Stomach smooth muscle (tissue), 2 donors: ENCODE measurements around the gene CRMP1.

Source experiments
- H3K27ac ChIP-seq: one replicate; pipeline ENCODE4 v1.7.0; 2013; ENCODE audit warnings: mild to moderate bottlenecking, low read length, inconsistent platforms
- H3K27me3 ChIP-seq, 2 donors: one replicate each; pipeline ENCODE4 v1.7.0; 2013; ENCODE audit warnings: low read length in 2 of 2; ENCODE audit not compliant: insufficient read depth in 2 of 2, control insufficient read depth in 1 of 2
- H3K36me3 ChIP-seq, 2 donors: one replicate each; pipeline ENCODE4 v1.7.0; 2013; ENCODE audit warnings: low read length in 2 of 2; ENCODE audit not compliant: control insufficient read depth in 2 of 2, insufficient read depth in 2 of 2
- H3K4me1 ChIP-seq: one replicate; pipeline ENCODE4 v1.7.0; 2013; ENCODE audit warnings: low read length; ENCODE audit not compliant: control insufficient read depth, insufficient read depth
- H3K4me3 ChIP-seq, 2 donors: one replicate each; pipeline ENCODE4 v1.7.0; 2013; ENCODE audit warnings: low read length in 2 of 2
- H3K9ac ChIP-seq, 2 donors: one replicate each; pipeline ENCODE4 v1.7.0; 2013; ENCODE audit warnings: low read length in 2 of 2, mild to moderate bottlenecking in 1 of 2
- H3K9me3 ChIP-seq, 2 donors: one replicate each; pipeline ENCODE4 v1.7.0; 2013; ENCODE audit warnings: low read length in 2 of 2; ENCODE audit not compliant: control insufficient read depth in 2 of 2
- donor health status: healthy.
- donor health status: Pancreatic carcinoma.

The CRMP1 gene

DNA sequence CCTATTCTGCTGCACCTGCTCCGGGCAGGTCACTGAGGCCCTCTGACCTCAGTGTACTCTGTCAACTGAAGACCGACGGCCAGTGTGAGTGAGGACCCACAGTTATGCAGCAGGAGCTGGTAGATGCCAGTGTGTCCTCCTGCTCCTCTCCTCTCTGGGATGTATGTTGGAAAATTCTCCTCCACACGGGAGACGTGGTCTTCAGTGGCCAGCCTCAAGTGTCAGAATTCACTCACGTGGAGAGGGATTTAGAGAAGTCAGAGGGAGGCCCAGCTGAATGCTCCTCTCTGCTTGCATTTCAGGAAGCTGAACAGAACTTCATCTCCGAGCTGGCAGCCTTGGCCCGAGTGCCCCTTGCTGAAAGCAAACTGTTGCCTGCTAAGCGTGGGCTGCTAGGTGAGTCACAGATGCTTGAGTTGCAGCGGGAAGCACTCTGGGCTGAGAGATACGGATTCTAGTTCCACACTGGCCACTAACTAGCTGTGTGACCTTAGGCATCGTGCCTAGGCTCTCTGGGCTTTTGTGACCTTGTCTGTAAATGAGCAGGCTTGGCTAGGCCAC lies 83.6 kb downstream of the CRMP1 start:
- H3K4me1 ChIP-seq = no peaks in the 10 kb centered on the region
- H3K27ac ChIP-seq = no peak overlapping the region
- H3K9ac ChIP-seq = no peak overlapping the region
- peaks cover 52 to 62% of the 10 kb centered on the region in 2 donors for H3K36me3 ChIP-seq
- H3K4me3 ChIP-seq = no peak overlapping the region
- peaks cover 0 to 5% of the 10 kb centered on the region in 2 donors for H3K9me3 ChIP-seq
- H3K27me3 ChIP-seq = no peaks in the 10 kb centered on the region

DNA sequence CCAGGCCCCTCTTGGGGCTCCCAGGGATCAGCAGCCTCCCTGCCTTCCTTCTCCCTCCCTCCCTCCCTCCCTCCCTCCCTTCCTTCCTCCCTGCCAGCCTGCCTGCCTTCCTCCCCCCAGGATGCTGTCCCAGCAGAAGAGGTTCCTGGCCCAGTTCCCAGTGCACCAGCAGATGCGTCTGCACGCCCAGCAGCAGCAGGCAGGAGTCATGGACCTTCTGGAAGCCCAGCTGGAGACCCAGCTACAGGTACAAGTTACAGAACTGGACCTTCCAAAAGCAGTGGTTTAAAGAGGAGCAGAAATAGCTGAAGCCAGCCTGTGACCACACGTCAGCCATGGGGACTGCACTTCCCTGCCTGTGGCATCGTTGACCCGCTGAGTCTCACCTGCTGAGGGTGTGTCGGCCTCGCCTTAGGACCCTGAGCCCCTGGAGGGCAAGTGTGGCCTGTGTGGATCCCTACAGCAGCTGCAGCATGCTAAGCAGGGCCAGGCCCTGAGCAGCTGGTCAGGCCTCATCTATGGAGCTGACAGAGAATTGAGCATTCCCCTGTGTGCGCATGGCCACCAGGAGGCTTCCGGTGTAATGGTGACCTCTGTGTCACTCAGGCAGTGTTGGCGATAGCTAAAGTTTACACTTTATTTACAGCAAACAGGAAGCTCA lies 84.7 kb downstream of the CRMP1 start:
- no peak overlapping the region for H3K4me3 ChIP-seq
- H3K27ac ChIP-seq = no peak overlapping the region
- H3K27me3 ChIP-seq = no peaks in the 10 kb centered on the region
- H3K36me3 ChIP-seq = peaks cover 54 to 62% of the 10 kb centered on the region in 2 donors
- H3K9me3 ChIP-seq = peaks cover 0 to 5% of the 10 kb centered on the region in 2 donors
- H3K4me1 ChIP-seq = no peaks in the 10 kb centered on the region
- H3K9ac ChIP-seq = no peak overlapping the region

DNA sequence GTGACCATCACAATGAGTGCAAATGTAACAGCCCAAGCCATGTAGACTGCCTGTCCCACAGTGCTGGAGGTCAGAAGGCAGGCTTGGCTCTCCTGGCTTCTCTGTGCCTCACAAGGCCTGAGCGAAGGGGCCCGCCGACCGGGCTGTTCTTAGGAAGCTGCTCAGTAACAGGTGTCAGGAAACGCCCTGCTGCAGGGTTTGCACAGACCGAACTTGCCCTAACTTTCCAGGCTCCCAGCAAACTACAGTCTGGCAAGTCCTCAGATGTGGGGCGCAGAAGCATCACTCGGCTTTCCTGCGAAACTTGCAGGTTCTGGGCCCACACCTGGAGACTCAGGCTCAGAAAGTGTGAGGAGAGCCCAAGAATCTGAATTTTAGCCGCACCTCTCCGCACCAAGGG lies 87.6 kb downstream of the CRMP1 start:
- Histone ChIP-seq H3K36me3 (peaks cover 58 to 59% of the 10 kb centered on the region in 2 donors), H3K9ac (no peak overlapping the region), H3K9me3 (peaks cover 0 to 2% of the 10 kb centered on the region in 2 donors), H3K4me3 (no peak overlapping the region), H3K4me1 (no peaks in the 10 kb centered on the region), H3K27me3 (no peaks in the 10 kb centered on the region), H3K27ac (no peak overlapping the region)

DNA sequence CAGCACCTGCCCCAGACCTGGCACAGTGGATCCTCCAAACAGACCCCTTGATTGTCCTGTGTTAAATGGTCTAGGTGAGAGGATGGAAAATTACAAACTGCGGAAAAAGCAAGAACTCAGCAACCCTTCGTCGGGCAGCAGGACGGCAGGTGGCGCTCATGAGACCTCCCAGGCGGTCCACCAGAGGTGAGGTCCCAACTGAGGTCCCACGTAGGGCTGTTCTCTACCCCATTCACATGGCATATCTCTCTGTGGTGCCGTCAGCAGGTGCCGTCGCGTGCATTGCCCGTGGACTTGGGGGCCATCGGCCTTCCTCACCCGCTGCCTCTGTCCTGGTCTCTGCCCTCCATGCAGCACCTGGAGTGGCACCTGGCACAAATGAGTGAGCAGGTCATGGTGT lies 88.2 kb downstream of the CRMP1 start:
- Histone ChIP-seq H3K27ac (no peak overlapping the region), H3K9me3 (no peaks in the 10 kb centered on the region), H3K36me3 (peaks cover 52 to 53% of the 10 kb centered on the region in 2 donors), H3K4me3 (no peak overlapping the region), H3K27me3 (no peaks in the 10 kb centered on the region), H3K4me1 (no peaks in the 10 kb centered on the region), H3K9ac (no peak overlapping the region)

DNA sequence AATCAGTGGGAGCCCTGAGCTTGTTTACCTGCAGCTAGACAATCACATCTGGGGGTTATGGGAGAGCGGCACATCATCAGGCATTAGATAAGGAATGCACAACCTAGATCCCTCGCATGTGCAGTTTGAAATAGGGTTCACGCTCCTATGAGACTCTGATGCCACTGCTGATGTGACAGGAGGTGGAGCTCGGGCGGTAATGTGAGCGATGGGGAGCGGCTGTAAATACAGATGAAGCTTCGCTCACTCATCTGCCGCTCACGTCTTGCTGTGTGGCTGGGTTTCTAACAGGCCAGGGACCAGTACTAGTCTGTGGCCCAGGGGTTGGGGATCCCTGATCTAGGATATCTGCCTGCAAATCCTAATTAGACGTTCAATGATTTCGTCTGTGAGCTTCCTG lies 90.3 kb downstream of the CRMP1 start:
- Histone ChIP-seq H3K9ac (no peak overlapping the region), H3K27me3 (no peaks in the 10 kb centered on the region), H3K9me3 (no peaks in the 10 kb centered on the region), H3K4me1 (no peaks in the 10 kb centered on the region), H3K36me3 (peaks cover 47 to 56% of the 10 kb centered on the region in 2 donors), H3K4me3 (no peak overlapping the region), H3K27ac (no peak overlapping the region)

DNA sequence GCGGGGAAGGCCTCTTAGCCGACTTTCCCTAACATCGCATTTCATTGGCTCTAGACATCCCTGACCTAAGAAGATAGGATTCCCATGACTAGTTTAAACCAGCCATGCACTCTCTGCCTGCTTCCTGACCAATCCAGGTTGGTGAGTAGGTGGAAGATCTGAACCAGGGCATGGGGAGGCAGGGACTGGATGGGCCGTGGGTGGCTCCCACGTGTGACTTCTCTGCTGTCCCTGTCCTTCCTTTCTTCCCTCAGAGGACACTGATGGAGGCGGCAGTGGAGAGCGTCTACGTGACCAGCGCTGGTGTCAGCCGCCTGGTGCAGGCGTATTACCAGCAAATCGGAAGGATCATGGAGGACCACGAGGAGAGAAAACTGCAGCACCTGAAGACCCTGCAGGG lies 91.2 kb downstream of the CRMP1 start:
- no peak overlapping the region for H3K27ac ChIP-seq
- H3K27me3 ChIP-seq = no peaks in the 10 kb centered on the region
- H3K4me1 ChIP-seq = no peaks in the 10 kb centered on the region
- no peaks in the 10 kb centered on the region for H3K9me3 ChIP-seq
- no peak overlapping the region for H3K9ac ChIP-seq
- peaks cover 52 to 59% of the 10 kb centered on the region in 2 donors for H3K36me3 ChIP-seq
- no peak overlapping the region for H3K4me3 ChIP-seq

DNA sequence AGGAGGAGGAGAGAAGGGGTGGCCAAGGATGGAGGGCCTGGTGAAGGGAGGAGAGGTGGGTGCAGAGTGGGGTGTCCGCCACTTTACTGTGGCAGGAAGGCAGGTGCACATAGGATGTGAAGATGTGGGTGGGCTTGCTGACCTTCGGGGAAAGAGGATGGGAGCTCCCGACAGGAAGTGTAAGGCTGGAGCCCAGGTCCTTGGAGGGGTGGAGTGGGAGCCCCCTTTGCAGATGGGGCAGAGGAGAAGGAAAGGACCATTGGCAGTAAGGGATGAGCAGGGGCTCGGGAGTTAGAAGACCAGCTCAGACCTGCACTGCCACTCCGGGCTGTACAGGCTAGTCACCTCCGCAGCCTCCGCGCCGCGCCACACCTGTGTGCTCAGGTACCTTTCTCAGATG lies 92.4 kb downstream of the CRMP1 start:
- Histone ChIP-seq H3K4me1 (no peaks in the 10 kb centered on the region), H3K27me3 (no peaks in the 10 kb centered on the region), H3K4me3 (no peak overlapping the region), H3K27ac (no peak overlapping the region), H3K9me3 (no peaks in the 10 kb centered on the region), H3K9ac (no peak overlapping the region), H3K36me3 (peaks cover 49 to 59% of the 10 kb centered on the region in 2 donors)

DNA sequence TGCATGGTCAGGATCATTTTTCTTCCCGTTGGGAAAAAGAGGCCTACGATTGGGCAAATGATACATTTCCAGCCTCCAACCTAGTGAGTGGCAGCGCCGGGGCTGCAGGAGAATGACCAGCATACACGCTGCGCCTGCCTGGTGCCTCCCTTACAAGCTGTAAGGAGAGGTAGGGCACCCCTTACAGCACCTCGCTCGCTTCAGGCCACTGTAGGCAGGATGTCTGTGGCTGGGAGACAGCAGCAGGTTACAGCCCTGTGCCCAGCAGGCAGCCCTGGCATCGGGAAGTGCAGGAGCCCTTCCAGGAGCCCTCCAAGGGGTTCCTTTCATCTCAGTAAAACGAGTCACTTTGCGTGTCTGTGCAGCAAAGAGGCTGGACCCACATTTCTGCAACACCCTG lies 93.5 kb downstream of the CRMP1 start:
- Histone ChIP-seq H3K4me3 (no peak overlapping the region), H3K9ac (no peak overlapping the region), H3K9me3 (no peaks in the 10 kb centered on the region), H3K27me3 (no peaks in the 10 kb centered on the region), H3K27ac (no peak overlapping the region), H3K4me1 (no peaks in the 10 kb centered on the region), H3K36me3 (peaks cover 39 to 51% of the 10 kb centered on the region in 2 donors)

DNA sequence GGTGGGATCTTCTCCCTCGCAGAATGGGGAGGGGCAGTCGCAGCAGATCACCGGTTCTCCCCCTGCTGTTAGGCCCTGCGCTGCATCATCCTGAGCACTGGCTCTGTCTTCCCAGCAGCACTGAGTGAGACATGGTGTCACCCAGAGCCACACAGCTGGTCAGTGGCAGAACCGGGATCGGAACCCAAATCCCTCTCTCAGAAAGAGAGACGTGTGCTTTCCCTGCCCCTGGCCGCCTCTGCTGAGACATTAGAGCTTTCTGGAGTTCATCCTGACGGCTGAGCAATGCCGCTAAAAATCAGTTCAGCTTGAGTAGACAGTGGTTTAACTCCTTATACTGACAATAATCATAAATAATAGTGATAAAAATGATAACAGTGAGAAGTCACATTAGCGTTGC lies 93.9 kb downstream of the CRMP1 start:
- Histone ChIP-seq H3K27ac (no peak overlapping the region), H3K36me3 (peaks cover 34 to 48% of the 10 kb centered on the region in 2 donors), H3K27me3 (no peaks in the 10 kb centered on the region), H3K9me3 (no peaks in the 10 kb centered on the region), H3K9ac (no peak overlapping the region), H3K4me1 (no peaks in the 10 kb centered on the region), H3K4me3 (no peak overlapping the region)

DNA sequence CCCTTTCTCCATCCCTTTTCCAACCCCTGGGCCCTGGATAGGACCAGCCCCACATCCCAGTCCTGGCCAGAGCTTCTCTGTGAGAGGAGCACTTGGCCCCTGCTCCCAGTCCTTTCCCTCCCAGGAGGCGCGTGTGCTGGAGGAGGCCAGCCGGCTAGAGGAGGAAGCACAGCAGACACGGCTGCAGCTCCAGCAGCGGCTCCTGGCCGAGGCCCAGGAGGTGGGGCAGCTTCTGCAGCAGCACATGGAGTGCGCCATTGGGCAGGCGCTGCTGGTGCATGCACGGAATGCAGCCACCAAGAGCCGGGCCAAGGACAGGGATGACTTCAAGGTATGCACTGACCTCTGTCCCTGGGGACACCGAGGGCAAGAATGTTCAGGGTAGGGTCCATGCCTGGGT lies 94.4 kb downstream of the CRMP1 start:
- H3K27me3 ChIP-seq = no peaks in the 10 kb centered on the region
- H3K4me3 ChIP-seq = no peak overlapping the region
- H3K9me3 ChIP-seq = no peaks in the 10 kb centered on the region
- no peak overlapping the region for H3K27ac ChIP-seq
- H3K9ac ChIP-seq = no peak overlapping the region
- H3K36me3 ChIP-seq = peaks cover 37 to 49% of the 10 kb centered on the region in 2 donors
- no peaks in the 10 kb centered on the region for H3K4me1 ChIP-seq

DNA sequence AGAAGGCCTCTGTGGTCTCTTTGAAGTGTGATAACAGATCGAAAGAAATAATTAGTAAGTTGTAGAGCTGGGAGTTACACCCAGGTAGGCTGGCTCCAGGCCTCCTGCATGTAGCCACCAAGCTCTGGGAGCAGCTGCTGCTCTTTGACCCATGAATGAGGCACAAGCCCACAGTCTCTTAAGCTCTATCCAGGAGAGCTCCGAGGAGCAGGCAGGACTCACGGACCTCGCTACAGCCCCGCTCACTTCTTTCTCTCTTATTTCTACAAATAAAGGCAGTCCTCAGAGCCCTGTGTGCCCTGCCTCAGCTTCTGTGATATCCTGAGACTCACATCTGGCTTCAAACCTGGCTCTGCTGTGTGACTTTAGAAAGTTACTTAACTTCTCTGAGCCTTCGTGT lies 95.0 kb downstream of the CRMP1 start:
- Histone ChIP-seq H3K27me3 (no peaks in the 10 kb centered on the region), H3K9me3 (no peaks in the 10 kb centered on the region), H3K4me1 (no peaks in the 10 kb centered on the region), H3K9ac (no peak overlapping the region), H3K27ac (no peak overlapping the region), H3K4me3 (no peak overlapping the region), H3K36me3 (peaks cover 34 to 48% of the 10 kb centered on the region in 2 donors)
